HG02981 (cell line): ENCODE measurements around the gene NOTO.
"Not testable (repeated sequence)": the region's sequence is repeated elsewhere in the genome, so short reads cannot be mapped to it uniquely, and the experiment has no call there.

ENCODE experiments used
- ATAC-seq: cut with Tn5 transposase; IDR thresholded peaks from one replicate; pipeline ENCODE4 v1.9.1; 2021; ENCODE audit warnings: mild to moderate bottlenecking, moderate library complexity; ENCODE audit not compliant: unreplicated experiment

The NOTO gene, protein sequence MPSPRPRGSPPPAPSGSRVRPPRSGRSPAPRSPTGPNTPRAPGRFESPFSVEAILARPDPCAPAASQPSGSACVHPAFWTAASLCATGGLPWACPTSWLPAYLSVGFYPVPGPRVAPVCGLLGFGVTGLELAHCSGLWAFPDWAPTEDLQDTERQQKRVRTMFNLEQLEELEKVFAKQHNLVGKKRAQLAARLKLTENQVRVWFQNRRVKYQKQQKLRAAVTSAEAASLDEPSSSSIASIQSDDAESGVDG

DNA sequence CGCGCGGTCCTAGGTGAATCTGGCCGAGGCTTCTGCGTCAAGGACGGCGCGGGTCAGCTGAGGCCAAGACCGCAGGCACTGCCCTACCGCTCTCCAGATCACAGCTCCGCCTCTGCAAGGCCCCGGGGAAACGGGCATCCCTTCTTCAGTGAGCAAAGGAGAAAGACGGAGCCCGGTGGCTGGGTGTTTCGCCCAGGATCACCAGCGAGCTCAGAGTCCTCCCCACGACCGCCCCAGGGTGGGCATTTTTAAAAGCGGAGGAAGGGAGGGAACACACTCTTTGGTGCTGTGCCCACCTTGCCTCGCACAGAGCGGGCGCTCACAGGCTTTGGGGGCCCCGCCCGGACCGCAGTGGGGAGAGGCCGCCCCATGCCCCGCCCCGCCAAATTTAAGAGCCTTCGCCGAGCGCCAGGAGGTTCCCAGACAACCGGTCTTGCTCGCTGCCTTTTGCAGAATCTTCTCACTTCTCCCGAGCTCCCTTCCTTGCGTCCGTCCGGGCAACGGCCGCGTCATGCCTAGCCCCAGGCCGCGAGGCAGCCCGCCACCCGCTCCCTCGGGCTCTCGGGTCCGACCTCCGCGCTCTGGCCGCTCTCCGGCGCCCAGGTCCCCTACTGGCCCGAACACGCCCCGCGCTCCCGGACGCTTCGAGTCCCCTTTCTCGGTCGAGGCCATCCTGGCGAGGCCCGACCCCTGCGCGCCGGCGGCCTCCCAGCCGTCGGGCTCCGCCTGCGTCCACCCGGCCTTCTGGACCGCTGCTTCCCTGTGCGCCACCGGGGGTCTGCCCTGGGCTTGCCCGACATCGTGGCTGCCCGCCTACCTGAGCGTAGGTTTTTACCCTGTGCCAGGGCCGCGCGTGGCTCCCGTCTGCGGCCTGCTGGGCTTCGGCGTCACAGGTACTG, at the start of gene NOTO:
Gene NOTO (plus strand): TSS at position 419 of the 899 bp plus-strand sequence. CDS start 93 bp downstream, at position 512.
- ATAC-seq: no peak

DNA sequence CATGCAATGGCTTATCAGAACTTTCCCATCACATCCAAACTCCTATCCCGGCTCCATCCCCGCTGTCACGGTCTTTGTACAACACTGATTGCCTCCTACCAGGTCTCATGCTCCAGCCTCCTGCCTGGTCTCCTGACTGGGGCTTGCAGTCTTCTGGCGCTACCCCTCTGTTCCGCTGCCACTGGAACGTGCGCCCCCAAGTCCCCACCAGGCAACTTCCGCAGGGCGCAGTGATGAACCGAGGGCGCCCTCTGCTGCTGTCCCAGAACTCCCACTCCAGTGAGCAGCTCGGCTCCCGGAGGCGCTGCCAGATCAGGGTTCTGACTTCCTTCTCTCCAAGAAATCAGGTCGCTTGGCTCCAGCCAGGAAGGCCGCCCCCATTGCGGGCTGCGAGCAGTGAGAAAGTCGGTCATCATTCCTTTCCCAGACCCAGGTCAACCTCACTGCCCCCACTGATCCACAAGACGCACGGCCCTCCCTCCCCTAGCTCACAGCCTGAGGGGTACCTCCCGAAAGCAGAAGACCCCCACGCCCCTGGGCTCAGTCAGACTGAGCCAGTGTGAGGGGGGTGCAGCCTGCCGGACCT, 45.7 kb upstream of the NOTO start:
- no peak for ATAC-seq

GRCh38 chr2:73162856-73163391, 39.5 kb upstream of the NOTO start:
- ATAC-seq: no peak

DNA sequence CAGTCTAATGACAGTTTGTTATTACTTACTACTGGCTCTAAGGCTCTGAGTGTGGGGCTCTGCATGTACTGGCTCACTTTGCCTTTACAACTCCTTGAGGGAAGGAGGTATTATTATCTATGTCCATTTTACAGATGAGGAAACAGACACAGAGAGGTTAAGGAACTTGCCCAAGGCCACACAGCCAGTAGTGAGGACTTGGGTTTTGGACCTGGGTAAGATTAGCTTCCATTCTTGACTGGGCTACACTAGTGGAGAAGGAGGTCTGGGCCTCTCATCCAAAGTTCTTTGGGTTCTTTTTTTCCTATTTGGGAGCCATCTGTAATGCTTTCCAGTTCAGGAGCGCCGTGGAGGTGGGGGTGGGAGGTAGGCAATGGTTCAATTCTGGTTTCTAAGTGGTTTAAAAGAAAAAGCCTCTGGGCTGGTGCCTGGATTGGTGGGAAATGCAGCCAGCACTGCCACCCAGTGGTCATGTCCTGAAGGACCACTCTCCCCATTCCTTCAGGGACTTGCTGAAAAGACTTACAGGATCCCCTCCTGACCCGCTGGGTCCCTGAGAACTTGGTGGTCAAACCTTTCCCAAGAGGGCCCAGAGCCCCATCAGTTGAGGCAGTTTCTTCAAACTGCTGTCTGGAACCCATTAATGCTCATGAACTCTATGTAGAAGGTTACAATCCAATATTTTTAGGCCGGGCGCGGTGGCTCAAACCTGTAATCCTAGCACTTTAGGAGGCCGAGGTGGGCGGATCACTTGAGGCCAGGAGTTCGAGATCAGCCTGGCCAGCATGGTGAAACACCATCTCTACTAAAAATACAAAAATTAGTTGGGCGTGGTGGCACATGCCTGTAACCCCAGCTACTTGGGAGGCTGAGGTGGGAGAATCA, 38.6 kb upstream of the NOTO start:
- peak; percentile 75 for ATAC-seq

- not testable (repeated sequence) for ATAC-seq
Measured at GRCh38 chr2:73165978-73166377, 36.4 kb upstream of the NOTO start.

- ATAC-seq: not testable (repeated sequence)
Measured at GRCh38 chr2:73166813-73167212, 35.6 kb upstream of the NOTO start.

DNA sequence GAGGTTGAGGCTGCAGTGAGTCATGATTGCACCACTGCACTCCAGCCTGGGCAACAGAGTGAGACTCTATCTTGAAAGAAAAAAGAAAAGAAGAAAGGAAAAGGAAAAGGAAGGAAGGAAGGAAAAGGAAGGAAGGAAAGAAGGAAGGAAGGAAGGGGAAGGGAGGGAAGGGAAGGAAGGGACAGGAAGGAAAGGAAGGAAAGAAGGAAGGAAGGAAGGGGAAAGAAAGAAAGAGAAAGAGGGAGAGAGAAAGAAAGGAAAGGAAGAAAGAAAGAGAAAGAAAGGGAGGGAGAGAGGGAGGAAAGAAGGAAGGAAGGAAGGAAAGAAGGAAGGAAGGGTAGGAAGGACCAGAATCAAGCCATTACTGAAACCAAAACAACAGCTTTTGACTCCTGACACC, 34.0 kb upstream of the NOTO start:
- not testable (repeated sequence) for ATAC-seq

DNA sequence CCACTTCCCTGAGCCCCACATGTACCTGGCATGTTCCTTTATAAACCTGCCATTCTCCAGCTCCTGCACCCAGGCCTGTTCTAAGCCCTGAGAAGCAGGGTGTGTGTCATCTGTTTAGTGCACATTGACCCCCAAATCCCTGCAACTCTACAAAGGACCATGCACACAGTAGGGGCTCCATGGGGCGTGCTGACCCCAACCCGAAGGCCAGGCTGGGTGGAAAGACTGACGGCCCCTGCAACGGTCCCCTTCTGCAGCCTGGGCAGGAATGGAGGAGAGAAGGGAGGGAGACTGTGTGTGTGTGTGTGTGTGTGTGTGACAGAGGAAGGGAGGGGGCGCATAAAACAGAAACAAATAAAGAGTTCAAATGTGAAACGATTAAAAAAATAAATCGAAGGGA, 32.0 kb upstream of the NOTO start:
- not testable (repeated sequence) for ATAC-seq

DNA sequence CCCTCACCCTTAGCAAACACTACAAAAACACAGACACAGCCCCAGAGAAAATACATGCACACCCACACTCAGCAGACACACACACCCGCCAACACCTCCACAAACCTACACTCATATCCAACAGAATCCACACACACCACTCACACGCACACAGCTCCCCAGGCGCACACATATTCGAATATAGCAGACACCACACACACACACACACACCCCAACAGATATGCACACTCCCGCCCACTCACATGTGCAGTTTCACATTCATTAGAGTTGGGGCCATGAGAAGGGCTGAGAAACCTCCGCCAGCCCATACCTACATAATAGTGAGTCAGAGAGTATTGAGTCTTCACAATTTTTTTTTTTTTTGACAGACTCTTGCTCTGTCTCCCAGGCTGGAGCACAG, 29.4 kb upstream of the NOTO start:
- no peak for ATAC-seq

DNA sequence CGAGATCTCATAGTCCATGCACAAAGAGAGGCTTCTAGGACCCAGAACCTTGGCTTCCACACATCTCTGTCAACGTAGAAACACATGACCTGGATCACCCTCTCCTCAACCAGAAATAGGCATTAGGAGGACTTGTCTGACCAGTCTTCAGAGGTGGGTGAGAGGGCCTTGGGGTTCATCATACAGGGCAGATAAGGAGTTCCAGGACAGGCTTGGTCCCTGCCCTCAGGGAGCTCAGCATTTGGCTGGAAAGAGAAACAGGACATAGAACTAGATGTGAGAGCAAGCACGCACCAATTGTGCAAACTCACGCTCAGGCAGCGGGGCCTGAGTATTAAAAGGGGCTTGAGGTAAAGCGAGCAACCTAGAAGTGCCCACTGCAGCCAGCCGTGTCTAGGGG, 28.6 kb upstream of the NOTO start:
- no peak for ATAC-seq

GRCh38 chr2:73174244-73174643, 28.1 kb upstream of the NOTO start:
- ATAC-seq: no peak

DNA sequence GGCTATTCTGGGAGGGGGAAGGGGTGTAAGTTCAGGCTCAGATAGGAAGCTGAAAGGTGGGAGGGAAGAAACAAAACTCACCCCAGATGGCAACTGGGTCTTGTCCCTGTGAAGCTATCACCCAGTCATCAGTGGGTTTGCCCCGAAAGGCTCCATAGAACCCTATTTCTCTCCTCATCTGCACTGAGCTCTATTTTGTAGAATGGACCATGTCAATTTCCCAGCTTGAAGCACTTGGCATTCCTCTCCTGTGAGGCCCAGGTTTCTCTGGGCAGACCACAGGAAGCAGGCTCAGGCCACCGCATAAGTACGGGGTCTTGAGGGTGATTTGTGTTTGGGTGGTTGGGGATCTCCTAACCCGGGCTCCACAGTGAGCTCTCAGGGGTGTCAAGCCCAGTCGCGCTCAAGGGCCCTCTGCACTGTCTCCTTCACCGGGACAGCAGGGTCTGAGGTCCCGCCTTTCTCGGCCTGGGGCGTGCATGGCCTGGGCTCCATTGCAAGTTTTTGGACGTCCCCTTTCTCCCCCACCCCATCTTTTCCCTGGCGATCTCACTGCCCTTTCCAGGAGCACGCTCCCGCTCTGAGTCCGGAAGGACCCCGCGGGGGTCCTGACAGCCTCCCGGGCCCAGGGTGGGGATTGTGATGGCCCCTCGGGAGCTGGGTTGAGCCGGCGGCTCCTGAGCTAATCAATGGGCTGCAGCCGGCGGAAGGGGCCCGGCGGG, 27.3 kb upstream of the NOTO start:
- no peak for ATAC-seq

DNA sequence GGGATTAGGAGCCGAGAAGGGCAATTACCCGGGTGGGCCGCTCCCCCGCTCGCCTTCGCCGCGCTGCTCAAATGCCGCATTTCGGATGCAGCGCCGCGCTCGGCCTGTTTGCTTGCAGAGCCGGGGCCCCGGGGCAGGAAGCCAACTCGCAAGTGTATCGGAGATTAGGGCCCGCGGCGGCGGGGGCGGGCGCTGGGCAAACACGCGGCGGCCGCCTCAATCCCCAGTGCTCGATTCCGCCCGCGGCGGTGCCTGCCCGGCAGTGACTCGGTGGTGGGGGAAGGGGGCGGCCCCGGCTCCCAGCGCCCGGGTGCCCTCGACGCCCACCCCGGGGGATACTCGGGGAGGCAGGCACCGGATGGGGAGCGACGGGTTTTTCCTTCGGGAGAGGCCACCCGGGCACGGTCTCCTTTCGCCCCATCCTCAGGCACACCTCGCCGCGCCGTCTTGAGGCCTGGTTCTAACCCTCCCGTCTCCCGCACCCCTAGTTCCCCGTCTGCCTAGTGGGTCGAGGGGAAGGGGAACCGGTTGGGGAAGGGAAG, 26.6 kb upstream of the NOTO start:
- ATAC-seq: no peak

DNA sequence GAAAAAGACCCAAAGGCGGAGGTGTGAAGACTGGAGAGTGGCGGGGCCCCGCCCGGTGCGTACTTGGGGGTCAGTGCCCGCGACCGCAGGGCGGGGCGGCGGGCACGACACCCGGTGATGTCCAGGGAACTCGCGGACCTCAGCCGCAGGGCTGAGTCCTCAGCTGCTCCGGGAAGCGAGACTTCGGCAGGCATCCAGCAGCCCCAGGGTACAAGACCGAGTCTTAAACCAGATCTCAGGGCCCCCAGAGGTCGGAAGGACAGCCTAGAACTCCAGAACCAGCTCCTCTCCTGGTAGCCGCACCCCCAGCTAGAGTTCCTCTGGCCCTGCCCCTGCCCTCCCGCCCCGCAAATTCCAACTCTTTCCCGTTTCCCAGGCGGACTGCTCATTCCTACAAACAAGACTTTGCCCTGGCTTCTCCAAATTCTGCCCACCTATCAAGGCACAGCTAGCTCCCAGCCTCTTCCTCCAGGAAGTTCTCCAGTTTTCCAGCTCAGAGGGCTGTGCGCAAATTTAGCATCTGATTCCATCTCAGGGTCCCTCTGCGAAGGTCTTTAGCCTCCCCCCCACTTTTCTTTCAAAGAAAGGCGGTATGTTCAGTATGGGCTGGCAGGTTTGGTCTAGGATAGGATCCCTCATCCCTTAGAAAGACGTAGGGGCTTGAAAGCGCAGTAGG, 26.0 kb upstream of the NOTO start:
- no peak for ATAC-seq

DNA sequence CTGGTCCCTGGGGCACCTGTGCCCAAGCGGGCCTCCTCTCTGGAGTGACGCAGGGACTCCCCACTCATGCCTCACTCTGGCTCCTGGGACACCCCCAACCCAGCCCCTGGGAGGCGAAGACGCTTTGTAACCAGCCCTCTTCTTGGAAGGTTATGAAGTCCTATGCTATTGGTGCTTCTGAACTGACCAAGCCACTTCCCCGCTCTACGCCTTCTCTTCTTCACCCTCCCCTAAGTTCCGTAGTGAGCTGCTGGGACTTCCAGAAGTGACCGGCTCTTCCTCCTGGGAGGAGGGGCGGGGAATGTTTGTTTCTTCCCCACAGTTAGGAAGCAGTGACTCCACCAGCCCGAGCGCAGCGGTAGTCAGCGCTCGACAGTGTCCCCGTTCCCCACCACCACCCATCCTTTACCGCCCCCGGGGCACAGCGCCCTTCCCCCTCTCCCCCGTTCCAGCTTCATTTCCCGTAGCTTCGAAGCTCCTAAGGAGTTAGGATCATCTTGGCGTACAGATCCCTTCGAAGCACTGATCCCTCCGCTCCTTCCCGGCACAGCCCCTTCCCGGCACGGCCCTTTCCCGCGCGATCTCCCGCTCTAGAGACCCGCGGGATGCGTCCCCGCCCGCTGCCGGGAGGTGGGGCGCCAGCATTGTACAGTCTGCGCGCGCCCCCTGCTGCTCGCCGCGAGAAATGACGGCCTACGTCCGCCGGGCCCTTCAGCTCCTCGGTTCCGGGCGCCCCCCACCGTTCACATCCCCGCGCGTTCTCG, 25.3 kb upstream of the NOTO start:
- ATAC-seq: peak; percentile 85

DNA sequence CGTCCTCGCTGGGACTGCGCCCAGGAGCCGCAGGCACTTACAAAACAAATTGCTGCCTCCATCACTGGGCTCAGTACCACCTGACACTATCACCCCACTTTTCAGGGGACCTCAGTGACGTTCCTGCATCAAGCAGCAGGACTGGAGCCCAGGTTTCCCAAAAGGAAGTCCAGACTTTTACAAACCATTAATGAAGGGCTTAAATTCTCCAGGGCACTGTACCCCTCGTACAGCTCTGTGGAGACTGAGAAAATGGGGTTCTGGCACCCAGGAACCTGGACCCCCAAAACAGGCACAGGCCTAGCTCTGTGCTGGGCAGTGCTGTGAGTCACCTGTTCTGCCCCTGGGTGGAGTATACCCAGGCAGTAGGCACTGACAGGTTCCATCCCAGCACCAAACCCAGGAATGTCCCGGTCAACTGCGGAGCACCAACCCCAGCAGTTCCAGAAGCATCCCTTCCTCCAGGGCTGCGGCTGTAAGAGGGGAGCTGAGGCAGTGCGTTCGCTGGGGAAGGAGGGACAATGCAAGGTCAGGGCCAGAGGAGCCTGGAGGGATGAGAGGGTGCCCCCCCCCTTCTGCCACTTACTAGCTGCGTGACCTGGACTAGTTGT, 24.6 kb upstream of the NOTO start:
- no peak for ATAC-seq

- no peak for ATAC-seq
Measured at GRCh38 chr2:73185965-73186364, 16.4 kb upstream of the NOTO start.

- ATAC-seq: no peak
Measured at GRCh38 chr2:73187549-73187948, 14.8 kb upstream of the NOTO start.
